Kidney capillary endothelial cell (primary cell): ENCODE results near the gene NBAS.
"Not testable (repeated sequence)": the region's sequence is repeated elsewhere in the genome, so short reads cannot be mapped to it uniquely, and the experiment has no call there.

Experiments used
- DNase-seq: peaks from one replicate; pipeline ENCODE4 v3.0.0-alpha.2; 2018; ENCODE audit warnings: low spot score

Gene NBAS

GRCh38 chr2:15460112-15460620 lies 101.0 kb downstream of the NBAS start:
- DNase-seq = no peak

GRCh38 chr2:15458277-15458676 lies 102.9 kb downstream of the NBAS start:
- no peak for DNase-seq

GRCh38 chr2:15457868-15458267 lies 103.3 kb downstream of the NBAS start:
- DNase-seq = no peak

DNA sequence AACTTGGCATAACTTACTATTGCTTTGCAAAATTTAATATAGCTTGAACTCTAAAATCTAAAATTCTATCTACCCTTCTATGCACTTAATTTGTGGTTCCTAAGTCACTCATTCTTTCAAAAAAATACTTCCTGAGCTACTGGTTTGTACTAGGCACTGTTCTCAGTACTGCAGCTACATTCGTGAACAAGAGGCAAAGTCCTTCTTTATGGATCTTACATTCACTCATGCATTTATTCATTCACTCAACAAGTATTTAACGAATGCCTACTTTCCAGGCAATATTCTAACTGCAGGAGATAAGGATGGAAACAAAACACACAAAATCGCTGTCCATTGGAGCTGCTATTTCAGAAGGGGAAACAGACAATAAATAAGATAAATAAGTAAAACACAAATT lies 104.8 kb downstream of the NBAS start:
- no peak for DNase-seq

DNA sequence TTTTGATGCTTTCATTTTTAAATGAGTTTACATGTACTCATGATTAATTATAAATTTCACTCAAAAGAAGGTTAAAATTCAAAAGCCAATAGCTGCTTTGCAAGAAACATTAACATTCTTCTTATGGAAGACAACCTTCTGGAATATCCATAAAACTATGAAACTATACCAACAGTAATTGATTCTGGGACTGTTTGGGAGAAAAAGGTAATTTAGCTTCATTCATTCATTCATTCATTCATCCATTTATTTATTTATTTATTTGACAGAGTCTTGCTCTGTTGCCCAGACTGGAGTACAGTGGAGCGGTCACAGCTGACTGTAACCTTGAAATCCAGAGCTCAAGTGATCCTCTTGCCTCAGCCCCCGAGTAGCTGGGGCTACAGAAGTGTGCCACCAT lies 110.3 kb downstream of the NBAS start:
- DNase-seq = no peak

GRCh38 chr2:15449556-15450236 lies 111.4 kb downstream of the NBAS start:
- no peak for DNase-seq

DNA sequence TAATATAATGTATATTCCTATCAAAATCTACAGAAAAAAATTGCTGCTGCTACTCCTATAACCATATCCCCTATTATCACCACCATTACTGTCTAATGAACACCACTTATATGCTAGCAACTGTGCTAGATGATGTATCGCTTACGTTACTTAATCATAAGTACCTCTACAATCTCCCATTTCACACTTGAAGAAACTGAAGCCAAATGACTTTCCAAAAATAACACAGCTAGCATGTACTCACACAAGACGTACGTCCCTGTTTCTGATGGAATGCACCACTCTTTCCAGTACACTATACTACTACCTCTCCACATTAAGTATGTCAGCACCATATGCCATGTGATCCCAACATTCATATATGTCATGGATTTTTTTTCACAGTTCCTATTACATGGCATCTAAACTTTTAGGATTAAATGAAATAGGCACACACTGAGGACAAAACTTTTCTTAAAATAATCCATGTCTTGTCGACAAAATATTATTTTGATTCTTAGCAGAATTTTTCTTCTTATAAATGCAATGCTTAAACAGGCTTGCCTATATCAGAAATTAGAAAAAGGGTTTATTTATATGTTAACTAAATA lies 112.8 kb downstream of the NBAS start:
- DNase-seq = no peak

DNA sequence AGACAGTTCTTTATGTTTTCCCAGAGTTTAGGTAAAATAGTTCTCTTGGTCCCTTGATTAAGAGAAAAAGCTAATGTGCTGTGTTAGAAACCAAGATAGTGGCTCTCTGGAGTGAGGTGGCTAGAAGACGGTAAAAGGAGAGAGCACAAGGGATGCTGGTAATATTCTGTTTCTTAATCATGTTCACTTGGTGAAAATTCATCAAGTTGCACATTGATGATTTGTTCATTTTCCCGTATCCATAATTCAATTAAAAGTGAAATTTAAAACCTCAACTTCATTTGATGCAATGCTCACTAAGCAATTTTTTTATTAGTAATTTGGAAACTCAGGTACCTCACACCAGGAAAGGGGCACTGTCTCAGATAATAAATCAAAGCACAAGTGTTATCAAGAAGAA lies 113.8 kb downstream of the NBAS start:
- no peak for DNase-seq

GRCh38 chr2:15446961-15447360 lies 114.2 kb downstream of the NBAS start:
- no peak for DNase-seq

- DNase-seq = no peak
These were observed 115.1 kb downstream of the NBAS start for GRCh38 chr2:15445891-15446562.

GRCh38 chr2:15439768-15440524 lies 121.2 kb downstream of the NBAS start:
- DNase-seq = not testable (repeated sequence)

DNA sequence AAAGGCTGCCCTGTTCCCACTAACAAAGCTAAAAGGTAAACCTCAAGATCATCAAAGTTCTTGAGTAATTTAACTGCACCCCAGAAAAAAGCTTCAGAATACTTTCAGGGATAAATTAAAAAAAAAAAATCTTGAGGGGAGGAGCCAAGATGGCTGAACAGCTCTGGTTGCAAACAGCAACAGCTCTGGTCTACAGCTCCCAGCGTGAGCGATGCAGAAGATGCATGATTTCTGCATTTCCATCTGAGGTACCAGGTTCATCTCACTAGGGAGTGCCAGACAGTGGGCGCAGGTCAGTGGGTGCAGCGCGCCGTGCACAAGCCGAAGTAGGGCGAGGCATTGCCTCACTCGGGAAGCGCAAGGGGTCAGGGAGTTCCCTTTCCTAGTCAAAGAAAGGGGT lies 121.8 kb downstream of the NBAS start:
- DNase-seq = not testable (repeated sequence)

DNA sequence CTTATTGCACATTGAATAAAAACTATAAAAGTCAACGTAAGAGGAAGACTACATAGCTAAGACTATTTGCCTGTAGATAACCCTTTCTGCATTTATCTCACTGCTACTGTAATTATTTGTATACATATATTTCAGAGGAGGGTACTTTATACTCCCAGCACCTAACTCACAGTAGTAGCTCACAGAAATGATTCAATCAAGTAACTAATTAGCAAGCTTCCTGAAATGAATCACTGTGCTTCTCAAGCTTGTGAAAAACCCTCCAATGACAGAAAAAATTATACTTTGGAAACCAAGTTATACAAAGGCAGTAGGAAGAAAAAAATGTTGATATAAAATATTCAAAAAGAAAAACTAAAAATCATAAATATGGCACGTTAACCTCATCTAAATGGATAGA lies 124.9 kb downstream of the NBAS start:
- no peak for DNase-seq

DNA sequence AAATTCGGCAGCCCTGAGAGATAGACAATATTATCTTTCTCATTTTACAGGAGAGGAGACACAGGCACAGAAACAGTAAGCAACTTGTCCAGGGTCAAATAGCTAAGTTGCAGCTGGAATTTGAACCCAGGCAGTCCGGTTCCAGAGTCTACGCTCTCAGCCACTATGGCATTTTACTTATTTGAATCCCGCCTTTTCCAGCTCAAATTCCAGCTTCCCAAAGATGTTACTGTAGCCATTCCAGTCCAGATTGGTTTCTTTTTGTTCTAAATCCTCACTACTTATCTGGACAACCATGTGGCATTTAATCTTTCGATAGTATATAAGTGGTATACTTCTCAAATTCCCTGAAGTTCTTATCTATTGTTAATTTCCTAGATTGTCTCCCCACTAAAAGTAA lies 125.7 kb downstream of the NBAS start:
- no peak for DNase-seq

- DNase-seq = no peak
These were observed 128.4 kb downstream of the NBAS start for GRCh38 chr2:15432642-15433256.

DNA sequence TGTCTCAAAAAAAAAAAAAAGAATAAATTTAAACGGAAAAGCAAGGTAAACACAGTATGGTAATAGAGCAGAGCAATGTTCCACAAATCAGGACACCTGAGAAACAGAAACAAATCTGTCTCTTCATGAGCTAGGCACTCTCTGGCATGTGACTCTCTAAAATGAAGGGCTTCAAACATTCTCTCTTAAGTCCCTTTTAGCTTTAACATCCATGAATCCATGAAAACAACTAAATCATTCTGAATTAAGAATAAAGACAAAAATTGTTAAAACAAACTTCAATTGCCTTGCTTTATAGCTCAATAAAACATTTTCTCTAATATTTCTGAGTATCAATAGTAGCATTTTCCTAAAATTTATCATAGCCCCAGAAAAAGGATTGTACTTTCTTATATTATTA lies 132.1 kb downstream of the NBAS start:
- no peak for DNase-seq

- no peak for DNase-seq
These were observed 133.1 kb downstream of the NBAS start for GRCh38 chr2:15427987-15428386.

DNA sequence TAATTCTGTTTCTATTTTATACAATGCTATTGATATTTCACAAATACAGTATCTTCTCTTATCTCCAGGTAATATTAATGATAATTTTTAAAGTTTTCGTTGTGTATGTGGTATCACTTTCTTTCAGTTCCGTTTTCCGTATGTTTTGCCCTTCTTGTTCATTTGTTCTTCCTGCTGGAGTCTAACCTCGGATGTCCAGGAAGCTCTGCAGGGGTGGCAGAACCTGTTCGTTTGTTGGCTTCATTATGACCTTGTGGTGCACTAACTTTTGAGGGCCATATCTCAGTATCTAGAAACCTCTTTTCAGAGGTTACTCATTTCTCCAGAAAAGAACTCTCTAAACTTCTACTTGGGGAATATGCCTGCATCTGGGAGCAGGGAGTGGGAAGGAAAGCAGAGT lies 134.5 kb downstream of the NBAS start:
- DNase-seq = no peak

- DNase-seq = no peak
These were observed 135.4 kb downstream of the NBAS start for GRCh38 chr2:15425712-15426111.

DNA sequence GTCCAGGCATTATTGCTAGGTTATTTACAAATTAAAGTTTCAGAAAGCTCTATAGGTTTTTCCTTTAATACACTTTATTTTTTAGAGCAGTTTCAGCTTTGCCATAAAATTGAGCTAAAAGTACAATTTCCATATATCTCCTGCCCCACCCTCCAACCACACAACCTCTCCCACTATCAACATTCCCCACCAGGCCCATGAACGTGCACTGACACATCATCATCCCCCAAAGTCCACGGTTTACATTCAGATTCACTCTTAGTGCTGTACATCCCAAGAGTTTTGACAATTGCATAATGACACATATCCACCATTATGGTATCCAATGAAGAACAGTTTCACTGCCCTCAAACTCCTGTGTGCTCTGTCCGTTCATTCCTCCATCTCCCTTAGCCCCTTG lies 139.4 kb downstream of the NBAS start:
- no peak for DNase-seq

DNA sequence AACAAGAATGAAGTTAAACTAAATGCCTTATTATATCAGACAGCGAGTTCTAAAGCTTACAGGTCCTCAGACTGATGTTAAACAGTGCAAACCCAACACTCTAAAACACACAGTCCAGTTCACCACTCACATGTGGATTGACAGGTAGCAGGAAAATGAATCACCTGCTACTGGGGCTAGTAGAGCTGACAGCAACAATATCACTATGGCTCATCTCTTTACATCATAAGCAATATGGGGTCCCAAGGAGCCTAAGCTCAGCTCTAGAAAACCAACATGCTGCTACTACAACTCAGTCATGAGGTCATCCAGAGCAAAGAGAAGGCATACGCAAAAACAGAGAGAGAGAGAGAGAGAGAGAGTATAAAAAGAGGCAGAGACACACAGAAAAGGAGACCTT lies 145.4 kb downstream of the NBAS start:
- DNase-seq = no peak

DNA sequence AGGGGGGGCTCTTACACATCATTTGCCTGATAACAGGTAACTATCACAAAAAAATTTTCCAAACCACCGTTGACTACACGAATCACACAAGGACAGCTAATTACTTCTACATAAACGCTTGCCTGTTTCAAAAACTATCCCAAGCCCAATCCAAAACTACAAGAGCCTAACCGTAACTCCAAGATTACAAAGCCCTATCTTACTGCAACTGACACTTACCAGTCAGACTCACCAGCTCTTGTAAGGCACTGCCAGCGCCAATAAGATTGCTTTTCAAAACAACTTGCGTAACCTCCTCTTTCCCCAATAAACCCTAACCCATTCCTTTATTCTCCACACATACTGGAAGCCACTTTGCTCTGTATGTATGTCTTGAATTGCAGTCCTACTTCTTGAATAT lies 148.4 kb downstream of the NBAS start:
- no peak for DNase-seq
